Osteoblast (primary cell): ENCODE results near the gene MCUR1. TPM values are rescaled to one million over a fixed set of nuclear protein-coding genes. Genes with fewer than 3 reads are reported as not detected.
A peak's percentile ranks its signal among the peaks of the same experiment; 100 is the strongest.

Experiments used
- DNase-seq: peaks from one replicate; pipeline ENCODE4 v3.0.0; 2011; ENCODE audit warnings: low spot score, mixed read lengths; ENCODE audit not compliant: insufficient read length; ENCODE audit errors: missing footprints
- H2AFZ ChIP-seq: 2 replicates; pipeline ENCODE4 v1.6.0; 2011; ENCODE audit warnings: mild to moderate bottlenecking, low read length
- H3K27ac ChIP-seq: 2 replicates; pipeline ENCODE4 v1.5.1; 2011; ENCODE audit warnings: mild to moderate bottlenecking, low read depth, low read length, moderate library complexity
- H3K27me3 ChIP-seq: 2 replicates; pipeline ENCODE4 v1.6.0; 2012; ENCODE audit warnings: mild to moderate bottlenecking, control low read depth, inconsistent platforms, low read length, moderate library complexity; ENCODE audit not compliant: insufficient read depth
- H3K36me3 ChIP-seq: 2 replicates; pipeline ENCODE4 v1.5.1; 2011; ENCODE audit warnings: mild to moderate bottlenecking, low read length, control low read depth, moderate library complexity; ENCODE audit not compliant: insufficient read depth
- H3K4me1 ChIP-seq: 2 replicates; pipeline ENCODE4 v1.5.1; 2011; ENCODE audit warnings: mild to moderate bottlenecking, low read length, control low read depth, moderate library complexity; ENCODE audit not compliant: insufficient read depth
- H3K4me2 ChIP-seq: 2 replicates; pipeline ENCODE4 v1.6.0; 2011; ENCODE audit warnings: mild to moderate bottlenecking, low read length; ENCODE audit not compliant: insufficient read depth
- H3K4me3 ChIP-seq: fragments of 200-600 bp; sonication (generic); 3 replicates; pipeline ENCODE4 v1.5.1; 2012; ENCODE audit warnings: mild to moderate bottlenecking, low read length, inconsistent platforms; ENCODE audit not compliant: insufficient read depth
- H3K79me2 ChIP-seq: 2 replicates; pipeline ENCODE4 v1.6.0; 2012; ENCODE audit warnings: mild to moderate bottlenecking, low read length, control low read depth, inconsistent platforms; ENCODE audit not compliant: insufficient read depth
- H3K9me3 ChIP-seq: 2 replicates; pipeline ENCODE4 v1.5.1; 2011; ENCODE audit warnings: low read depth, low read length, control low read depth
- H4K20me1 ChIP-seq: 2 replicates; pipeline ENCODE4 v1.6.0; 2012; ENCODE audit warnings: mild to moderate bottlenecking, low read length, control low read depth; ENCODE audit not compliant: insufficient read depth
- CTCF ChIP-seq: IDR thresholded peaks from 2 replicates; pipeline ENCODE4 v1.5.1; 2011; ENCODE audit warnings: mild to moderate bottlenecking, low read depth, low read length, moderate library complexity; ENCODE audit errors: extremely low read depth
- total RNA-seq: library from RNA; depleted of rRNA; stranded (reverse); fragments of >200 nt; gene quantifications from 2 replicates; pipeline ENCODE4 v1.2.3, GENCODE V29; 2012

MCUR1 gene
- total RNA-seq, 1 donor: 14.8 TPM

- H3K36me3 ChIP-seq: no peaks in the 10 kb centered on the region
- peak overlapping the region; percentile 89 for H3K4me3 ChIP-seq
- H3K4me2 ChIP-seq: peak overlapping the region; percentile 94
- peak overlapping the region; percentile 66 for H3K27ac ChIP-seq
- no peak overlapping the region for H2AFZ ChIP-seq
- H3K4me1 ChIP-seq: peaks cover 12% of the 10 kb centered on the region
- no peaks in the 10 kb centered on the region for H3K9me3 ChIP-seq
- peaks cover 10% of the 10 kb centered on the region for H4K20me1 ChIP-seq
- no peak for TF ChIP-seq CTCF
- H3K79me2 ChIP-seq: peaks cover 48% of the 10 kb centered on the region
- no peak for DNase-seq
- no peaks in the 10 kb centered on the region for H3K27me3 ChIP-seq
These were observed 1.3 kb downstream of the MCUR1 start for GRCh38 chr6:13813026-13813425.

GRCh38 chr6:13812359-13812642 lies 2.1 kb downstream of the MCUR1 start:
- no peak for TF ChIP-seq CTCF
- no peak overlapping the region for H3K4me2 ChIP-seq
- H3K27ac ChIP-seq: no peak overlapping the region
- H3K27me3 ChIP-seq: no peaks in the 10 kb centered on the region
- no peak for DNase-seq
- no peaks in the 10 kb centered on the region for H3K9me3 ChIP-seq
- no peaks in the 10 kb centered on the region for H3K36me3 ChIP-seq
- no peak overlapping the region for H2AFZ ChIP-seq
- peaks cover 10% of the 10 kb centered on the region for H4K20me1 ChIP-seq
- H3K4me1 ChIP-seq: peaks cover 14% of the 10 kb centered on the region
- no peak overlapping the region for H3K4me3 ChIP-seq
- peaks cover 55% of the 10 kb centered on the region for H3K79me2 ChIP-seq

- no peak overlapping the region for H3K4me2 ChIP-seq
- peaks cover 14% of the 10 kb centered on the region for H3K4me1 ChIP-seq
- no peak overlapping the region for H3K4me3 ChIP-seq
- peaks cover 10% of the 10 kb centered on the region for H4K20me1 ChIP-seq
- H2AFZ ChIP-seq: no peak overlapping the region
- H3K27me3 ChIP-seq: no peaks in the 10 kb centered on the region
- no peaks in the 10 kb centered on the region for H3K36me3 ChIP-seq
- no peak for TF ChIP-seq CTCF
- DNase-seq: no peak
- H3K9me3 ChIP-seq: no peaks in the 10 kb centered on the region
- H3K79me2 ChIP-seq: peaks cover 60% of the 10 kb centered on the region
- no peak overlapping the region for H3K27ac ChIP-seq
These were observed 2.6 kb downstream of the MCUR1 start for GRCh38 chr6:13811627-13812358.

- no peak overlapping the region for H3K4me2 ChIP-seq
- H4K20me1 ChIP-seq: peaks cover 10% of the 10 kb centered on the region
- DNase-seq: peak; percentile 50
- no peak for TF ChIP-seq CTCF
- H3K27me3 ChIP-seq: no peaks in the 10 kb centered on the region
- no peaks in the 10 kb centered on the region for H3K9me3 ChIP-seq
- no peak overlapping the region for H3K27ac ChIP-seq
- H3K4me3 ChIP-seq: no peak overlapping the region
- peaks cover 14% of the 10 kb centered on the region for H3K4me1 ChIP-seq
- no peak overlapping the region for H2AFZ ChIP-seq
- peaks cover 7% of the 10 kb centered on the region for H3K36me3 ChIP-seq
- H3K79me2 ChIP-seq: peaks cover 64% of the 10 kb centered on the region
These were observed 3.5 kb downstream of the MCUR1 start for GRCh38 chr6:13810688-13811446.
